ENCODE data around the gene TAF11L12.

GRCh38 chr5:17655921-17656320, 45.7 kb downstream of the TAF11L12 start:
- TF ChIP-seq CTCF (IDR thresholded peaks at IDR 0.05; ENCODE audit: borderline replicate concordance, extremely low read depth, low read length, poor library complexity, severe bottlenecking) (no peak), EZH2 (IDR thresholded peaks at IDR 0.05; ENCODE audit: borderline replicate concordance, low read depth, low read length, severe bottlenecking) (no peak)

Measured in DND-41 (cell line).